ENCODE measurements around the gene HCRTR2. TPM values are rescaled to one million over a fixed set of nuclear protein-coding genes. Genes with fewer than 3 reads are reported as not detected.
A peak's percentile ranks its signal among the peaks of the same experiment; 100 is the strongest.

Gene HCRTR2
- total RNA-seq, 1 donor from 2014 or later = 0.27 TPM

- Mint-ChIP-seq H3K4me3 (no peak overlapping the region), H3K27ac (no peak overlapping the region), H3K36me3 (no peaks in the 10 kb centered on the region), H3K9me3 (no peaks in the 10 kb centered on the region), H3K27me3 (no peaks in the 10 kb centered on the region), H3K4me1 (ENCODE audit: unreplicated experiment) (no peaks in the 10 kb centered on the region)
- DNase-seq (ENCODE audit: extremely low spot score, unreplicated experiment) = no peak
- TF ChIP-seq, protein P1, sequence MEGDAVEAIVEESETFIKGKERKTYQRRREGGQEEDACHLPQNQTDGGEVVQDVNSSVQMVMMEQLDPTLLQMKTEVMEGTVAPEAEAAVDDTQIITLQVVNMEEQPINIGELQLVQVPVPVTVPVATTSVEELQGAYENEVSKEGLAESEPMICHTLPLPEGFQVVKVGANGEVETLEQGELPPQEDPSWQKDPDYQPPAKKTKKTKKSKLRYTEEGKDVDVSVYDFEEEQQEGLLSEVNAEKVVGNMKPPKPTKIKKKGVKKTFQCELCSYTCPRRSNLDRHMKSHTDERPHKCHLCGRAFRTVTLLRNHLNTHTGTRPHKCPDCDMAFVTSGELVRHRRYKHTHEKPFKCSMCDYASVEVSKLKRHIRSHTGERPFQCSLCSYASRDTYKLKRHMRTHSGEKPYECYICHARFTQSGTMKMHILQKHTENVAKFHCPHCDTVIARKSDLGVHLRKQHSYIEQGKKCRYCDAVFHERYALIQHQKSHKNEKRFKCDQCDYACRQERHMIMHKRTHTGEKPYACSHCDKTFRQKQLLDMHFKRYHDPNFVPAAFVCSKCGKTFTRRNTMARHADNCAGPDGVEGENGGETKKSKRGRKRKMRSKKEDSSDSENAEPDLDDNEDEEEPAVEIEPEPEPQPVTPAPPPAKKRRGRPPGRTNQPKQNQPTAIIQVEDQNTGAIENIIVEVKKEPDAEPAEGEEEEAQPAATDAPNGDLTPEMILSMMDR (conservative IDR thresholded peaks at IDR 0.05) = no peak
These were observed 91.2 kb downstream of the HCRTR2 start for GRCh38 chr6:55265409-55266114.

DNA sequence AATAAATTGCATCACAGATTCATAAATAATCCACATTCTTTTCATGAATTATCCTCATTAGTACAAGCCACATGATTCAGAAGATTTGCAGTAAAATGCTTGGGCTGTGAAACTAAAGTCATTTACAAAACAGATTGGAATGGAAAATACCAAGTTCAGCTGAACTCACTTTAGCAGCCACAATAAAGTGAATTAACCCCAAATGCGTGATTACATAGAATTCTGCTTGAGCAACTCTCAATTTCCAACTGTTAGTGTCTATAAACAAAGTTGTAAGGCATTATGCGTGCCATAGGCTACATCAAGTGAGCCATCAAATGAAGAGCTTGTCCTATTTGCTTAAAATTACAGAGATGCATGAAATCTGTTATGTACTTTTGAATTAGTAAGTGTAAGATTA lies 92.6 kb downstream of the HCRTR2 start:
- H3K9me3 Mint-ChIP-seq = no peaks in the 10 kb centered on the region
- H3K27me3 Mint-ChIP-seq = no peaks in the 10 kb centered on the region
- no peak overlapping the region for H3K27ac Mint-ChIP-seq
- TF ChIP-seq, protein P1 (conservative IDR thresholded peaks at IDR 0.05) = no peak
- no peaks in the 10 kb centered on the region for H3K4me1 Mint-ChIP-seq (ENCODE audit: unreplicated experiment)
- DNase-seq (ENCODE audit: extremely low spot score, unreplicated experiment) = no peak
- H3K4me3 Mint-ChIP-seq = no peak overlapping the region
- H3K36me3 Mint-ChIP-seq = no peaks in the 10 kb centered on the region

DNA sequence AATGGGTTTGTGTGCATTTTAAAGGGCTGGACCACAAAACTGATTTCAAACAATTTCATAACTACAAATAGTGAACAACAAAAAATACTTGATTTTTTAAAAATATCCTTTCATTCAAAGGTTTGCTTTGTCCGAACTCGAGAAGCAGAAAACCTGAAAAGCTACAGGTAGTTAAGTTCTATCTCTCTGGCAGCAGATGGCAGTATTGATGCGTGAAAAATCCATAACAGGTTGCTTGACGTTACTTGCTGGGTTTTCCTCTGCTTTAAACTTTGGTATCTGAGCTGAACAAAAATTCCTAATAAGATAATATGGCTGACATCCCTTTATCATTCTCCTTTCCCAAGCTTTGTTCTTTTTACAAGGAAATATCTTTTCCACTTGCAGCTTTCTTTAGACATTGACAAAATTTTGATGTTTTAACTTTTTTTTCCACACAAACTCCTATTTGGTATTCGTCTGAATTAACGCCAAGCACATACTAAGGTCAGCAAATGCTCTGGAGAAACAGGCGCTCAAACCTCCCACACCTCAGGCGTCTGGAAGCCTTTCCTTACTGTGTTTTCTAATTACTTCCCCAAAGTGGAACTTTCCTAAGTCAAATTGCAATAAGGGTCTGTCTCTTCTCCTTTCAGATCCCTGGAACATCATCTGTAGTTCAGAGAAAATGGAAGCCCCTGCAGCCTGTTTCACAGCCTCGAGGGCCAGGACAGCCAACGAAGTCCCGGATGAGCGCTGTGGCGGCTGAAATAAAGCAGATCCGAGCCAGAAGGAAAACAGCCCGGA lies 102.6 kb downstream of the HCRTR2 start:
- no peak for DNase-seq (ENCODE audit: extremely low spot score, unreplicated experiment)
- TF ChIP-seq, protein P1 (conservative IDR thresholded peaks at IDR 0.05) = peak; percentile 84
- no peaks in the 10 kb centered on the region for H3K36me3 Mint-ChIP-seq
- peaks cover 6% of the 10 kb centered on the region for H3K4me1 Mint-ChIP-seq (ENCODE audit: unreplicated experiment)
- H3K27me3 Mint-ChIP-seq = no peaks in the 10 kb centered on the region
- peak overlapping the region; percentile 78 for H3K4me3 Mint-ChIP-seq
- no peaks in the 10 kb centered on the region for H3K9me3 Mint-ChIP-seq
- no peak overlapping the region for H3K27ac Mint-ChIP-seq

DNA sequence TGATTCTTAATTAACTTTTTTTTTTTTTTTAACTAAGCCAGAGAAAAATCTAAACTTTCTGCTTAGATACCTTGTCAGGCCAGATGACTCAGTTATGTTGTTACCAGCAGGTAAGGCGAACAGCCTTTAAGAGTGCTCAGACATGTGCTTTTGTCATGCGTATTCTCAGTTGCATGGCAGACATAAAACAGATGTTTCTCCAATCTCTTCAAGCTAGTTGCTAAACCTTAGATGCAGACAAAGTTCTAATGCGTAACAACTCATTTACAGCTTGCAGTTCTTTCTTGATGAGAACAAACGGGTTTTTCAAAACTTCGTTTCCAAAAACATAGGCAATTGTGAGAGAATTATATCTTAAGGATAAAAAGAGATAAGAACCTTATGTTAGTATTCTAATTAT lies 103.3 kb downstream of the HCRTR2 start:
- Mint-ChIP-seq H3K4me1 (ENCODE audit: unreplicated experiment) (peaks cover 6% of the 10 kb centered on the region), H3K27ac (no peak overlapping the region), H3K9me3 (no peaks in the 10 kb centered on the region), H3K36me3 (no peaks in the 10 kb centered on the region), H3K27me3 (no peaks in the 10 kb centered on the region), H3K4me3 (no peak overlapping the region)
- DNase-seq (ENCODE audit: extremely low spot score, unreplicated experiment) = no peak
- TF ChIP-seq, protein P1 (conservative IDR thresholded peaks at IDR 0.05) = no peak

GRCh38 chr6:55281215-55281614 lies 106.9 kb downstream of the HCRTR2 start:
- Mint-ChIP-seq H3K27ac (no peak overlapping the region), H3K27me3 (no peaks in the 10 kb centered on the region), H3K36me3 (no peaks in the 10 kb centered on the region), H3K4me1 (ENCODE audit: unreplicated experiment) (peaks cover 6% of the 10 kb centered on the region), H3K9me3 (no peaks in the 10 kb centered on the region), H3K4me3 (no peak overlapping the region)
- TF ChIP-seq, protein P1 (conservative IDR thresholded peaks at IDR 0.05) = no peak
- DNase-seq (ENCODE audit: extremely low spot score, unreplicated experiment) = no peak
